ELR (cell line): ENCODE measurements around the gene S1PR4.
"Not testable (repeated sequence)": the region's sequence is repeated elsewhere in the genome, so short reads cannot be mapped to it uniquely, and the experiment has no call there.

Experiments
- DNase-seq: peaks from one replicate; pipeline ENCODE4 v3.0.0-alpha.2; 2015; ENCODE audit warnings: low read depth

The S1PR4 gene

GRCh38 chr19:3152419-3152780 lies 26.2 kb upstream of the S1PR4 start:
- DNase-seq, result no peak

- no peak for DNase-seq
Observed at GRCh38 chr19:3153286-3154230, 25.0 kb upstream of the S1PR4 start.

- DNase-seq, result not testable (repeated sequence)
Observed at GRCh38 chr19:3154447-3154846, 24.1 kb upstream of the S1PR4 start.

- DNase-seq, result peak; percentile 100
Observed at GRCh38 chr19:3154957-3155736, 23.4 kb upstream of the S1PR4 start.

- DNase-seq, result no peak
Observed at GRCh38 chr19:3157096-3157845, 21.3 kb upstream of the S1PR4 start.

- DNase-seq, result no peak
Observed at GRCh38 chr19:3159565-3159964, 19.0 kb upstream of the S1PR4 start.

- no peak for DNase-seq
Observed at GRCh38 chr19:3160219-3160618, 18.4 kb upstream of the S1PR4 start.

GRCh38 chr19:3161453-3161852 lies 17.1 kb upstream of the S1PR4 start:
- DNase-seq, result peak; percentile 73

- DNase-seq, result peak; percentile 56
Observed at GRCh38 chr19:3162418-3163229, 15.9 kb upstream of the S1PR4 start.

- peak; percentile 82 for DNase-seq
Observed at GRCh38 chr19:3163230-3163886, 15.2 kb upstream of the S1PR4 start.

GRCh38 chr19:3163943-3164342 lies 14.6 kb upstream of the S1PR4 start:
- DNase-seq, result no peak

- DNase-seq, result no peak
Observed at GRCh38 chr19:3167533-3168272, 10.9 kb upstream of the S1PR4 start.

GRCh38 chr19:3171894-3172672 lies 6.5 kb upstream of the S1PR4 start:
- DNase-seq, result peak; percentile 64

GRCh38 chr19:3172673-3173000 lies 5.9 kb upstream of the S1PR4 start:
- DNase-seq, result not testable (repeated sequence)

- peak; percentile 94 for DNase-seq
Observed at GRCh38 chr19:3175781-3176714, 2.5 kb upstream of the S1PR4 start.

- peak; percentile 95 for DNase-seq
Observed at GRCh38 chr19:3176715-3177501, 1.7 kb upstream of the S1PR4 start.

- DNase-seq, result no peak
Observed at GRCh38 chr19:3178973-3179738, 587 bp downstream of the S1PR4 start.
